Measurements from ENCODE around the gene KCNAB3. TPM values are rescaled to one million over a fixed set of nuclear protein-coding genes. Genes with fewer than 3 reads are reported as not detected.

The KCNAB3 gene
- total and polyA plus RNA-seq, 2 donors from 2014 or later = 0.71 to 3.9 TPM

- no peak for FAIRE-seq
- intact Hi-C loops (cut with DNase I) = no loop called here
Measured at GRCh38 chr17:7903154-7904103, 26.2 kb downstream of the KCNAB3 start.

GRCh38 chr17:7897773-7898172 lies 31.9 kb downstream of the KCNAB3 start:
- Histone ChIP-seq H3K4me3 (ENCODE audit: low read length in 3 of 3) (no peak overlapping the region), H3K27me3 (ENCODE audit: control insufficient read depth, insufficient read depth, low read length) (no peaks in the 10 kb centered on the region), H3K9ac (ENCODE audit: low read length in 3 of 3) (no peak overlapping the region), H3K36me3 (ENCODE audit: control insufficient read depth in 2 of 3, insufficient read depth in 3 of 3, low read length in 3 of 3) (peaks cover 29 to 72% (median 31%) of the 10 kb centered on the region in 3 donors), H3K4me1 (ENCODE audit: control insufficient read depth in 2 of 3, insufficient read depth in 2 of 3, low read depth in 1 of 3, low read length in 3 of 3) (no peaks in the 10 kb centered on the region), H3K27ac (ENCODE audit: low read depth in 2 of 2, low read length in 2 of 2) (no peak overlapping the region), H3K9me3 (ENCODE audit: control insufficient read depth in 2 of 3, insufficient read depth in 1 of 3, low read length in 3 of 3) (no peaks in the 10 kb centered on the region)
- intact Hi-C loops (cut with DNase I) = no loop called here
- FAIRE-seq (no peak), DNase-seq (peak in 2 of 5 donors; percentile 53 to 68)
- TF ChIP-seq CTCF (IDR thresholded peaks at IDR 0.05; ENCODE audit: borderline replicate concordance, extremely low read depth, insufficient read depth) = peak; percentile 44

More at GRCh38 chr17:7903154-7904103, 26.2 kb downstream of the KCNAB3 start:
- Histone ChIP-seq H3K27ac (ENCODE audit: low read depth in 2 of 2, low read length in 2 of 2) (no peak overlapping the region), H3K27me3 (ENCODE audit: control insufficient read depth, insufficient read depth, low read length) (no peaks in the 10 kb centered on the region), H3K36me3 (ENCODE audit: control insufficient read depth in 2 of 3, insufficient read depth in 3 of 3, low read length in 3 of 3) (peaks cover 13 to 76% (median 46%) of the 10 kb centered on the region in 3 donors), H3K4me3 (ENCODE audit: low read length in 3 of 3) (no peak overlapping the region), H3K9ac (ENCODE audit: low read length in 3 of 3) (no peak overlapping the region), H3K9me3 (ENCODE audit: control insufficient read depth in 2 of 3, insufficient read depth in 1 of 3, low read length in 3 of 3) (no peaks in the 10 kb centered on the region), H3K4me1 (ENCODE audit: control insufficient read depth in 2 of 3, insufficient read depth in 2 of 3, low read depth in 1 of 3, low read length in 3 of 3) (no peaks in the 10 kb centered on the region)
- peak in 2 of 5 donors; percentile 12 to 19 for DNase-seq
- TF ChIP-seq CTCF (IDR thresholded peaks at IDR 0.05; ENCODE audit: borderline replicate concordance, extremely low read depth, insufficient read depth) = no peak

- peaks cover 29 to 69% (median 29%) of the 10 kb centered on the region in 3 donors for H3K36me3 ChIP-seq (ENCODE audit: control insufficient read depth in 2 of 3, insufficient read depth in 3 of 3, low read length in 3 of 3)
- FAIRE-seq (no peak), DNase-seq (no peak)
- no peak overlapping the region for H3K9ac ChIP-seq (ENCODE audit: low read length in 3 of 3)
- H3K9me3 ChIP-seq (ENCODE audit: control insufficient read depth in 2 of 3, insufficient read depth in 1 of 3, low read length in 3 of 3) = no peaks in the 10 kb centered on the region
- no peak for TF ChIP-seq CTCF (IDR thresholded peaks at IDR 0.05; ENCODE audit: borderline replicate concordance, extremely low read depth, insufficient read depth)
- intact Hi-C loops (cut with DNase I) = no loop called here
- no peaks in the 10 kb centered on the region for H3K27me3 ChIP-seq (ENCODE audit: control insufficient read depth, insufficient read depth, low read length)
- no peaks in the 10 kb centered on the region for H3K4me1 ChIP-seq (ENCODE audit: control insufficient read depth in 2 of 3, insufficient read depth in 2 of 3, low read depth in 1 of 3, low read length in 3 of 3)
- no peak overlapping the region for H3K27ac ChIP-seq (ENCODE audit: low read depth in 2 of 2, low read length in 2 of 2)
- H3K4me3 ChIP-seq (ENCODE audit: low read length in 3 of 3) = no peak overlapping the region
Measured at GRCh38 chr17:7897090-7897489, 32.6 kb downstream of the KCNAB3 start.
